H7 (cell line): ENCODE results near the gene KLHDC9. TPM values are rescaled to one million over a fixed set of nuclear protein-coding genes. Genes with fewer than 3 reads are reported as not detected.

ENCODE experiments used
- DNase-seq: peaks from one replicate; pipeline ENCODE4 v3.0.0; 2012
- H3K27me3 ChIP-seq: 2 replicates; pipeline ENCODE4 v1.6.0; 2011; ENCODE audit warnings: mild to moderate bottlenecking, low read length; ENCODE audit not compliant: control insufficient read depth, insufficient read depth
- H3K36me3 ChIP-seq: replicated peaks from 2 replicates; pipeline ENCODE4 v1.5.1; 2011; ENCODE audit warnings: low read length; ENCODE audit not compliant: control insufficient read depth, insufficient read depth
- H3K4me3 ChIP-seq: 2 replicates; pipeline ENCODE4 v1.5.1; 2011; ENCODE audit warnings: low read depth, mild to moderate bottlenecking, control low read depth, low read length, moderate library complexity; ENCODE audit not compliant: insufficient read depth
- total RNA-seq: library from RNA; depleted of rRNA; stranded (reverse); fragments of >200 nt; shearing (Covaris generic); gene quantifications from 2 replicates; pipeline ENCODE4 v1.2.3, GENCODE V29; 2014

The KLHDC9 gene
- total RNA-seq, 1 experiment from 2014 or later = 23.2 TPM

DNA sequence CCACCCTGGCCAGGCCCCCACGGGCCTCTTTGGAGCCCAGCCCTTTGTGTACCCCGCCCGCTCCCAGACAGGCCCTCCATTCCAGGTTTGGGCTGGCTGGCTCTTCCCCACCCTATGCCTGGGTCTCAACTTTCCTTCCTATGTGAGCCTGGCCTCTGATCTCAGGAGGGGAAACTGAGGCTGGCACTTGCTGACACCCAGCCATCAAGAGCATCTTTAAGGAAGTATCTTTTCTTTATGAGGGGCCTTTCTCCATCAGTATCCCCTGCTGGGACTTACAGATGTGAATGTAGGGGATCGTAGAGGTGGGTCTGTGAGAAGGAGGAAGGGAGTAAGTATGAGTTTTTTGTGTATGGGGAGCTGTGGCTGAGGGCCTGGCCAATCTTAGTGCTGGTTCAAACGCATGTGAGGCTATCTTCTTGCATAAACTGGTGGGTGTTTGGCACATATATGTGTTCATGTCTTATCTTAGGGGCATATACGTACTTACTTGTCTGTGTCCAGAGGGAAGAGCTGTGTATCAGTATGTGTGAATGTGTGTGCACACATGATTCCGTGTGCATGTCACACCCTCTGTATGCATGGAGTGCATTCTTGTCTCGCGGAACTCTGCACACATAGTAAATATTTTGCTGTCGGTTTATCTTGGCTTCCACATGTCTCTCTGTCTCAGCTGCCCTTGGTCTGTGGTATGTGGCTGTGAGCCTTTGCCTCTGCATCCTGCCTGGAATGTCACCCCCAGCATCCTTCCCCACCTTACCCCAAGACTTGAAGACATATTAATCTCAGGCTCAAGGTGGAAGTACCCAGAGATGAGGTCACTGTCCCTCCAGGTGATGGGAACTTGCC is 14.2 kb upstream of the KLHDC9 start:
- no peaks in the 10 kb centered on the region for H3K36me3 ChIP-seq
- no peaks in the 10 kb centered on the region for H3K27me3 ChIP-seq
- no peak for DNase-seq
- no peak overlapping the region for H3K4me3 ChIP-seq

- DNase-seq = peak; percentile 36
- no peaks in the 10 kb centered on the region for H3K27me3 ChIP-seq
- no peaks in the 10 kb centered on the region for H3K36me3 ChIP-seq
- no peak overlapping the region for H3K4me3 ChIP-seq
These were observed 13.6 kb upstream of the KLHDC9 start for GRCh38 chr1:161084597-161084988.

- Histone ChIP-seq H3K4me3 (no peak overlapping the region), H3K27me3 (no peaks in the 10 kb centered on the region), H3K36me3 (no peaks in the 10 kb centered on the region)
- peak; percentile 35 for DNase-seq
These were observed 13.0 kb upstream of the KLHDC9 start for GRCh38 chr1:161085165-161085564.

DNA sequence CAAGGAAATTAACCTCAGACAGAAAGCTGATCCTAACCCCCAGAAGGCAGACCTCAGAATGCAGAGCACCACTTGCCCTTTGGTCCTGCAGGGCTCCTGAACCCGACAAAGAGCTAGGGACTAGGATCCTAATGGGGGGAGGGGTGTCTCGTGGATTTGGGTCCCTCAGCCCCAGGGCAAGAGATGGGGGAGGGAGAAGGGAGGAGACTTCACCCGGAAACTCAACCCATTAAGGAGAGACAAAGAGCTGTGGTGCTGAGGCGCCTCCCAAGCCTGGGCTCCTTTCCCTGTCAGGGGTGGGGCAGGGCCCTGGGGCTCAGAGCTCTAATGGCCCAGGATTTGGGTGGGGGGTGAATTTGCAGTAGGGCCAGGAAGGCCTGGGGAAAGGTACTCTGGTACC is 11.7 kb upstream of the KLHDC9 start:
- Histone ChIP-seq H3K36me3 (no peaks in the 10 kb centered on the region), H3K4me3 (no peak overlapping the region), H3K27me3 (no peaks in the 10 kb centered on the region)
- DNase-seq = peak; percentile 28

- no peaks in the 10 kb centered on the region for H3K27me3 ChIP-seq
- H3K4me3 ChIP-seq = no peak overlapping the region
- DNase-seq = peak; percentile 21
These were observed 9.5 kb upstream of the KLHDC9 start for GRCh38 chr1:161088587-161089110.

DNA sequence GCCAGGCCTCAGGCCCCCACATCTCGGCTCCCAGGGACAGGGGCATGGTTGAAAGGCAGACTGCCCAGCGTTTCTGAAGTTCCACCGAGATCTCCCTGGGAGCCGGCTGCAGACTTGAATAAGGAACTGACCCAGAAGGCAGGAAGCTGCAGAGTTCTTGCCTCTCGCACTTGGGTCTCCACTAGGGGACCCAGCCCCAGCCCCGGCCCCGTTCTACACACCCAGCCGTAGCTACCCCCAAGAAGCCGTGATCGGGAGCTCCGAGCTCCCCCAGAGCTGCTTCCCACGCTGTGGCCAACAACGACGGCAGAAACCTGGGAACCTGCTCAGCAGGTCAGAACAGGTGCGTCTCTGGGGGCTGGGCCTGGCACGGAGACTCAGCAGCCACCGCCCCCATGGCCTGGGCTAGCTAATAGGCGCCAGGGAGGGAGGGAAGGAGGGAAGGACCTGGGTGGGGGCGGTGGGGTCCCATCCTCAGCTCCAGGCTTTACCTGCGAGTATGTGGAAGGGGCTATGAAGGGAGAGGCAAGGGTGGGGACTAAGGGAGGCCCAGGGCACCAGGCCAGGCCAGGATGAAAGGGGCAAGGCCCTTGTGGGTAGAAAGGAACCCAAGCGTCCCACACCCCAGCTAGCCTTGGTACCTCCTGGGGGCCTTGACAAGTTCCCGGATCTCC is 8.8 kb upstream of the KLHDC9 start, which contains the start of gene NECTIN4:
Gene NECTIN4, minus strand, starts transcription at position 308 of the 674 bp plus-strand sequence. Its CDS starts 262 bp downstream, at position 46.
- no peaks in the 10 kb centered on the region for H3K27me3 ChIP-seq
- H3K36me3 ChIP-seq = no peaks in the 10 kb centered on the region
- DNase-seq = peak; percentile 80
- no peak within 1 kb of the TSS for H3K4me3 ChIP-seq

More at GRCh38 chr1:161088587-161089110, 9.5 kb upstream of the KLHDC9 start:
- H3K36me3 ChIP-seq = no peaks in the 10 kb centered on the region

DNA sequence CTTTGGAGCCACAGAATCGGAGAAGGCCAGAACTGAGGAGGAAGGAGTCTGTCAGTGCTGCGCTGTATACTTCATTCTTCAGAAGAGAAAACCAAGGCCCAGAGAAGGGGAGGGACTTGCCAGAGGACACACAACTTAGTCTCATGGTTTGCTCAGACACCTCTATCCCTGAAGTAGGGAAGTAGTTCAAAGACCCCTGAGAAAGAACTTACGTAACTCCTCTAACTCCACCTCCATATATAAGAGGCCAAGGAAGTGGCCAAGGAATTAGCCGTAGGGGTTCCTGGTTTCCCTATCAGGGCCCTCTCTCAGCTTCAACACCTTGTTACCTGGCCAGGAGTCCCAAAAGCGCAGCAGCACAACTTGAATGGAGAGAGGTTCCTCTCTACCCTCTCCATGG is 8.2 kb upstream of the KLHDC9 start:
- H3K36me3 ChIP-seq = no peaks in the 10 kb centered on the region
- H3K4me3 ChIP-seq = no peak overlapping the region
- no peak for DNase-seq
- no peaks in the 10 kb centered on the region; the same call in 1 of the 2 replicates for H3K27me3 ChIP-seq

DNA sequence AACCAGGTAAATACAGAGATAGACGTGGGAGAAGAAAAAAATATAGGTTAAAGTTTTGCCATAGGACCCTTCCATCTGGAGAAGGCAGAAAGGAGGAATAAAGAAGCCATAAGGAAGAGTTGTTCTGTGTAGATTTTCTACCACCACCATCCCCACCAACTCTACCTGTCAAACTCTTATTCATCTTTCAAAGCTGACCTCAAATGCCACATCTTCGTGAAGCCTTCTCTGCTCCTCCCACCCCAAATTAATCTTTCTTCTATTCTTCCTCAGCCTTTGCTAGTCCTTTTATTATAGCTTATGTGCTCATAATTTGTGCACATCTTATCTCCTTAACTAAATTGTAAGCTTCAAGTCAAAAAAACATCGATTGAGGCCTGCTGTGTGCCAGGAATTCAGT is 7.5 kb upstream of the KLHDC9 start:
- Histone ChIP-seq H3K27me3 (no peaks in the 10 kb centered on the region; the same call in 1 of the 2 replicates), H3K4me3 (no peak overlapping the region)
- DNase-seq = peak; percentile 6

GRCh38 chr1:161091093-161091492 is 7.1 kb upstream of the KLHDC9 start:
- DNase-seq = peak; percentile 18
- Histone ChIP-seq H3K27me3 (no peaks in the 10 kb centered on the region; the same call in 1 of the 2 replicates), H3K36me3 (no peaks in the 10 kb centered on the region), H3K4me3 (no peak overlapping the region)

More for the DNA sequence above, 7.5 kb upstream of the KLHDC9 start:
- no peaks in the 10 kb centered on the region for H3K36me3 ChIP-seq

GRCh38 chr1:161091796-161092507 is 6.2 kb upstream of the KLHDC9 start:
- Histone ChIP-seq H3K27me3 (peaks cover 1% of the 10 kb centered on the region; the same call in 1 of the 2 replicates), H3K36me3 (no peaks in the 10 kb centered on the region), H3K4me3 (no peak overlapping the region)
- peak; percentile 14 for DNase-seq

DNA sequence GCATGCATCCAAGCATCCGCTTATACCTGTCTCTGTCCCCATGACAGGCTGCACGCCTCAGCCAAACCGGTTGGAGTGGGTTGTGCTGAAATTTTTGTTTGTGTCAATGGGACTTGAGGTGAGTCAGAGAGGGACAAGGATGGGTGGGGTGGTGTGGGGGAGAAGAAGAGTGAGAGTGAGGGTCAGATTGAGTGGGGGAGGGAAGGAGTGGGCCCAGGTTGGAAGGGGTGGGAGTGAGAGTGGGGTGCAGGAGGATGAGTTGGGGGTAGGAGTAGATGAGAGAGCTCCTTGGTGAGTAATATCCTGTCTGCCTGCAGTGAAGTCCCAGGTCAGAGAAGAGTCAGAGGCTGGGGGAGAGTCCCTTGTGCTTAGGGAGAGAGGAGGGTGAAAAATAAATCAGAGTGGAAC is 5.5 kb upstream of the KLHDC9 start:
- peak; percentile 11 for DNase-seq
- Histone ChIP-seq H3K27me3 (peaks cover 1% of the 10 kb centered on the region; the same call in 1 of the 2 replicates), H3K36me3 (no peaks in the 10 kb centered on the region), H3K4me3 (no peak overlapping the region)

DNA sequence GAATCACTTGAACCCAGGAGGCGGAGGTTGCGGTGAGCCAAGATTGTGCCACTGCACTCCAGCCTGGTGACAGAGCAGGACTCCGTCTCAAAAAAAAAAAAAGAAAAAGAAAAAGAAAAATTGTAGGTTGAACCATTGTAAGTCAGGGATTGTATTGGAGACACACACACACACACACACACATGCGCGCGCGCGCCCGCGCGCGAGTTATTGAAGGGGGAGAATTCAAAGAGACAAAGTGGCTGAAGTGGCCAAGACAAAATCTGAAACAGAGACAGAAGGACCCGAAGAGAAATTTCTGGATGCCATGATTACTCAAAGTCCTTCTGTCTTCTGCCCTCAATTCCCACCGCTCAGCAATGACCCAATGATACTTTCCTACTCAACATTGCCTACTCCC is 3.7 kb upstream of the KLHDC9 start:
- H3K27me3 ChIP-seq = peaks cover 1% of the 10 kb centered on the region; the same call in 1 of the 2 replicates
- H3K4me3 ChIP-seq = no peak overlapping the region
- H3K36me3 ChIP-seq = no peaks in the 10 kb centered on the region
- DNase-seq = no peak

- no peak for DNase-seq
- Histone ChIP-seq H3K27me3 (peaks cover 1% of the 10 kb centered on the region; the same call in 1 of the 2 replicates), H3K4me3 (no peak overlapping the region), H3K36me3 (peaks cover 2% of the 10 kb centered on the region; the same call in 1 of the 2 replicates)
These were observed 2.9 kb upstream of the KLHDC9 start for GRCh38 chr1:161095230-161095629.

GRCh38 chr1:161096015-161096414 is 2.1 kb upstream of the KLHDC9 start:
- DNase-seq = no peak

More at GRCh38 chr1:161096015-161096414, 2.1 kb upstream of the KLHDC9 start:
- no peak overlapping the region for H3K4me3 ChIP-seq
- H3K27me3 ChIP-seq = peaks cover 1% of the 10 kb centered on the region; the same call in 1 of the 2 replicates
- peaks cover 2% of the 10 kb centered on the region; the same call in 1 of the 2 replicates for H3K36me3 ChIP-seq
